Endothelial cell of umbilical vein (primary cell): Measurements from ENCODE around the gene CYGB. TPM values are rescaled to one million over a fixed set of nuclear protein-coding genes. Genes with fewer than 3 reads are reported as not detected.

Experiments
- BruUV-seq: library from RNA; stranded (reverse); fragments of 400-500 nt; replicated peaks from 2 replicates; lab custom pipeline; 2021; lab: Mats Ljungman, UMichigan
- CTCF ChIA-PET: fragments of 300-600, 350-600 bp; sonication (Branson Sonifier 250); formaldehyde crosslinking; loops from one replicate; lab custom pipeline; 2021; ENCODE audit warnings: antibody characterized with exemption, inconsistent platforms; lab: Charles Lee
- POLR2A ChIA-PET: fragments of 300-600, 350-600 bp; sonication (Branson Sonifier 250); formaldehyde crosslinking; loops from one replicate; lab custom pipeline; 2021; ENCODE audit warnings: antibody characterized with exemption, inconsistent platforms; lab: Charles Lee
- DNase-seq: peaks from one replicate; pipeline ENCODE4 v3.0.0-alpha.2; 2011; ENCODE audit warnings: low read depth, low spot score
- FAIRE-seq: peaks from 2 replicates; lab custom pipeline; 2011; peaks lifted over from hg19 to GRCh38; lab: Jason Lieb, UNC
- H2AFZ ChIP-seq: 2 replicates; pipeline ENCODE4 v1.6.0; 2012; ENCODE audit warnings: low read depth, low read length, control low read depth, inconsistent platforms
- H3K27ac ChIP-seq: 2 replicates; pipeline ENCODE4 v1.5.1; 2011; ENCODE audit warnings: low read depth, mild to moderate bottlenecking, control low read depth, low read length, moderate library complexity; ENCODE audit not compliant: insufficient read depth
- H3K27me3 ChIP-seq, 2 experiments: 2 replicates each; pipeline versions ENCODE4 v1.6.0 to v1.6.1; 2011; ENCODE audit warnings: low read length in 2 of 2, mixed read lengths in 1 of 2; ENCODE audit not compliant: control insufficient read depth in 2 of 2, insufficient read depth in 2 of 2
- H3K36me3 ChIP-seq, 2 experiments: 2 replicates in 1 of 2; 3 replicates in 1 of 2; pipeline ENCODE4 v1.5.1; 2011; ENCODE audit warnings: low read length in 2 of 2, mild to moderate bottlenecking in 1 of 2, moderate library complexity in 1 of 2; ENCODE audit not compliant: control insufficient read depth in 2 of 2, insufficient read depth in 2 of 2; ENCODE audit errors: extremely low read depth in 1 of 2
- H3K4me1 ChIP-seq: 3 replicates; pipeline ENCODE4 v1.5.1; 2011; ENCODE audit warnings: mild to moderate bottlenecking, low read length; ENCODE audit not compliant: control insufficient read depth, insufficient read depth; ENCODE audit errors: extremely low read depth
- H3K4me2 ChIP-seq: 2 replicates; pipeline ENCODE4 v1.6.1; 2011; ENCODE audit warnings: low read length, control low read depth, mixed read lengths; ENCODE audit not compliant: insufficient read depth
- H3K4me3 ChIP-seq, 3 experiments: fragments of 200-600 bp in 1 of 3; sonication (generic), shearing (Covaris generic) in 1 of 3; replicated peaks in 1 of 3; 2 replicates each; pipeline ENCODE4 v1.5.1; 2011 to 2016; ENCODE audit warnings: control low read depth in 3 of 3, low read length in 3 of 3, mild to moderate bottlenecking in 2 of 3, inconsistent platforms in 1 of 3, low read depth in 1 of 3, moderate library complexity in 1 of 3; ENCODE audit not compliant: insufficient read depth in 1 of 3
- H3K79me2 ChIP-seq: 2 replicates; pipeline ENCODE4 v1.6.0; 2012; ENCODE audit warnings: low read length, inconsistent platforms; ENCODE audit not compliant: control insufficient read depth, insufficient read depth
- H3K9ac ChIP-seq: replicated peaks from 2 replicates; pipeline ENCODE3; 2011; ENCODE audit warnings: low read length, control low read depth; ENCODE audit not compliant: insufficient read depth; ENCODE audit errors: extremely low read depth
- H3K9me1 ChIP-seq: replicated peaks from 3 replicates; pipeline ENCODE4 v1.6.0; 2011; ENCODE audit warnings: mild to moderate bottlenecking, low read length; ENCODE audit not compliant: control insufficient read depth, insufficient read depth; ENCODE audit errors: extremely low read depth
- H3K9me3 ChIP-seq: replicated peaks from 2 replicates; pipeline ENCODE4 v1.5.1; 2012; ENCODE audit warnings: low read length, inconsistent platforms; ENCODE audit not compliant: control insufficient read depth, insufficient read depth
- H4K20me1 ChIP-seq: replicated peaks from 2 replicates; pipeline ENCODE3; 2011; ENCODE audit warnings: mild to moderate bottlenecking, low read length; ENCODE audit not compliant: control insufficient read depth, insufficient read depth; ENCODE audit errors: extremely low read depth
- EZH2 ChIP-seq: IDR thresholded peaks from 2 replicates; pipeline ENCODE4 v1.6.1; 2012; ENCODE audit warnings: borderline replicate concordance, low read depth, mild to moderate bottlenecking, moderate library complexity, low read length, inconsistent platforms; ENCODE audit not compliant: severe bottlenecking
- FOS ChIP-seq: IDR thresholded peaks from 2 replicates; pipeline ENCODE4 v1.6.1; 2011; ENCODE audit warnings: mild to moderate bottlenecking, low read length, moderate library complexity, borderline replicate concordance; ENCODE audit not compliant: insufficient read depth
- GATA2 ChIP-seq: IDR thresholded peaks from 2 replicates; pipeline ENCODE4 v1.7.0; 2011; ENCODE audit warnings: low read depth, mild to moderate bottlenecking, moderate library complexity, mixed read lengths, low read length; ENCODE audit not compliant: insufficient read length, insufficient read depth
- JUN ChIP-seq: IDR thresholded peaks from 2 replicates; pipeline ENCODE4 v1.6.1; 2011; ENCODE audit warnings: borderline replicate concordance, low read depth; ENCODE audit not compliant: insufficient read length, insufficient read depth
- MYC ChIP-seq: IDR thresholded peaks from one replicate; pipeline ENCODE4 v1.6.1; 2011; ENCODE audit warnings: mild to moderate bottlenecking, low read depth, low read length
- POLR2A ChIP-seq: IDR thresholded peaks from 2 replicates; pipeline ENCODE4 v1.6.1; 2012; ENCODE audit warnings: low read depth, mild to moderate bottlenecking, control low read depth, low read length
- POLR2AphosphoS5 ChIP-seq: IDR thresholded peaks from 2 replicates; pipeline ENCODE4 v1.6.1; 2012; ENCODE audit warnings: low read depth, mild to moderate bottlenecking, control low read depth, low read length, moderate library complexity; ENCODE audit not compliant: insufficient read depth
- dilution Hi-C: fragments of 300-500 bp; cut with MboI; formaldehyde crosslinking; loops from one replicate; pipeline ENCODE4 v1.15.0; 2019; ENCODE audit warnings: low sequenced_read_pairs; ENCODE audit not compliant: extremely low pct_ligation_motif_present
- intact Hi-C: fragments of 100-400 bp; cut with micrococcal nuclease; formaldehyde crosslinking; loops from one replicate; pipeline ENCODE4 v1.10.0; 2022
- polyA plus RNA-seq, 4 experiments: library from polyadenylated mRNA; depleted of rRNA in 3 of 4; stranded (reverse) in 3 of 4; unstranded in 1 of 4; fragments of >200 nt; gene quantifications; 2 replicates each; pipeline versions ENCODE4 v1.2.1 to v1.2.3, GENCODE V29; 2011 to 2012; ENCODE audit warnings: missing spikeins in 1 of 4
- total RNA-seq: library from RNA; stranded (reverse); gene quantifications from 2 replicates; pipeline ENCODE4 v1.2.3, GENCODE V29; 2021
- TF ChIP-seq, protein P1 (sequence below), 2 donors: IDR thresholded peaks; 1 replicate in 1 of 2; 2 replicates in 1 of 2; pipeline ENCODE4 v1.5.1; 2011; ENCODE audit warnings: low read length in 2 of 2, mild to moderate bottlenecking in 2 of 2, moderate library complexity in 2 of 2, control low read depth in 1 of 2, inconsistent platforms in 1 of 2, low read depth in 1 of 2; ENCODE audit not compliant: insufficient read depth in 1 of 2; ENCODE audit errors: extremely low read depth in 1 of 2
- TF ChIP-seq, protein P2 (sequence below): IDR thresholded peaks from 2 replicates; pipeline ENCODE4 v1.6.1; 2011; ENCODE audit not compliant: insufficient read depth, insufficient read length

The CYGB gene
- total and polyA plus RNA-seq, 2 donors (not counting 3 experiments of a cell fraction or from before 2014, with no cell fraction given) = 0.22 to 0.91 TPM

DNA sequence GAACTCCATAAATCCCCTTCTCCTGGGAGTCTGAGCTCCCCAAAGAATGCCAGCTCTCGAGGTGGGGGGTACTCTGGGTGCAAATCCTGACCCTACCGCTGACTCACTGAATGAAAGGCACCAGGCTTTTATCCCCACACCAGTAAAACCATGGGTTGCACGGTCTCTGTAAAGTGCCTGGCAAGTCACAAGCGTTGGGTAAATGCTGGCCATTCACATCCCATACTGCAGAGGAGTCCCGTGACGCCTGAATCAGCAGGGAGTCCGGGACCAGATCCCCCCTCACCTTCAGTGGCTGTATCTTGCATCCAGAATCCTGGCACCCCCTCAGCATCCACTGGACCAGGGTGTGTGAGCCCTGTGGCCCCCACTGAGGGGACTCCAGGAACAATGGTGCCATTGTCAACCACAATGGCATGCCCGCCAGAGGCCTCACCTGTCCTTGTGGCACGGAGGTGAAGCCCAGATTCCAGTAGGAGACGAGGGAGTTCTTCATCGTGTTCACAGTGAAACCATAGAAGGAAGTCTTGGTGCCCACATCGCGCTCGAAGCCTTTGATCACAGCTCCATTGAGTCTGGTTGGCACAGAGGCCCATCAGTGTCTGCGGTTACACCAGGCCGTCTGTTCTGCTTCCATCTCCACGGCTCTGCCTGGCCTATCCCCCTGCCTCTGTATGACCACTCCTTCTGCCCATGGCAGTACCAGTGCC, 34.8 kb upstream of the CYGB start:
- Histone ChIP-seq H3K36me3 (no peaks in the 10 kb centered on the region), H2AFZ (no peak overlapping the region), H3K4me2 (no peak overlapping the region), H3K9ac (no peak overlapping the region), H3K79me2 (no peaks in the 10 kb centered on the region), H3K27me3 (no peaks in the 10 kb centered on the region), H4K20me1 (no peaks in the 10 kb centered on the region), H3K27ac (no peak overlapping the region), H3K4me1 (no peaks in the 10 kb centered on the region), H3K9me3 (no peaks in the 10 kb centered on the region), H3K4me3 (no peak overlapping the region), H3K9me1 (no peaks in the 10 kb centered on the region)
- DNase-seq (no peak), FAIRE-seq (no peak)
- TF ChIP-seq, protein P1, sequence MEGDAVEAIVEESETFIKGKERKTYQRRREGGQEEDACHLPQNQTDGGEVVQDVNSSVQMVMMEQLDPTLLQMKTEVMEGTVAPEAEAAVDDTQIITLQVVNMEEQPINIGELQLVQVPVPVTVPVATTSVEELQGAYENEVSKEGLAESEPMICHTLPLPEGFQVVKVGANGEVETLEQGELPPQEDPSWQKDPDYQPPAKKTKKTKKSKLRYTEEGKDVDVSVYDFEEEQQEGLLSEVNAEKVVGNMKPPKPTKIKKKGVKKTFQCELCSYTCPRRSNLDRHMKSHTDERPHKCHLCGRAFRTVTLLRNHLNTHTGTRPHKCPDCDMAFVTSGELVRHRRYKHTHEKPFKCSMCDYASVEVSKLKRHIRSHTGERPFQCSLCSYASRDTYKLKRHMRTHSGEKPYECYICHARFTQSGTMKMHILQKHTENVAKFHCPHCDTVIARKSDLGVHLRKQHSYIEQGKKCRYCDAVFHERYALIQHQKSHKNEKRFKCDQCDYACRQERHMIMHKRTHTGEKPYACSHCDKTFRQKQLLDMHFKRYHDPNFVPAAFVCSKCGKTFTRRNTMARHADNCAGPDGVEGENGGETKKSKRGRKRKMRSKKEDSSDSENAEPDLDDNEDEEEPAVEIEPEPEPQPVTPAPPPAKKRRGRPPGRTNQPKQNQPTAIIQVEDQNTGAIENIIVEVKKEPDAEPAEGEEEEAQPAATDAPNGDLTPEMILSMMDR (IDR thresholded peaks at IDR 0.05; ENCODE audit: extremely low read depth in 1 of 2, insufficient read depth in 1 of 2, low read depth in 1 of 2, low read length in 2 of 2) = no peak
- TF ChIP-seq POLR2A = no peak
- no TSS peak for BruUV-seq
- ChIA-PET POLR2A (no interaction called here), CTCF (interaction anchor here (3.3 kb wide), 1 partner anchor 52 kb away, joined by 16 read pairs; no protein-coding TSS in a partner anchor)
- intact Hi-C loops = no loop called here
- dilution Hi-C loops = no loop called here

DNA sequence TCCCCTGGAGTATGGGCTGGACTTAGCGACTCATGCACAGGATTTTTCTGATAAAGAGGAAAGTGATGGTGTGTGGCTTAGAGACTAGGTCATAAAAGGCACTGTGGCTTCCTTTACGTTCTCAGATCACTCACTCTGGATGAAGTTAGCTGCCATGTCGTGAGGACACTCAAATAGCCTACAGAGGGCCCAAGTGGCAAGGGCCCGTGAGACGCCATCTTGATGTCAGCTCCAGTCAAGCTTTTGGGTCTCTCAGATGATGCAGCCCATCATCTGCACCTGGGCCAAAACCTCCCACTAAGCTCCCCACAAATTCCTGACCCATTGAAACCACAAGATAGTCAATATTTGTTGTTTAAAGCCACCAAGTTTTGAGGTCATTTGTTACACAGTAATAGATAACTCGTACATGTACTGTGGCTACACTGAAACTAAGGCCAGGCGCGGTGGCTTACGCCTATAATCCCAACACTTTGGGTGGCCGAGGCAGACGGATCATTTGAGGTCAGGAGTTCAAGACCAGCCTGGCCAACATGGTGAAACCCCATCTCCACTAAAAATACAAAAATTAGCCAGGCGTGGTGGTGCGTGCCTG, 33.5 kb upstream of the CYGB start:
- CTCF ChIA-PET = interaction anchor here (0.8 to 3.3 kb wide), 3 partner anchors 15 to 111 kb away, joined by 4 to 16 read pairs (median 5); partner anchors contain the start of gene ST6GALNAC2

More for the DNA sequence above, 33.5 kb upstream of the CYGB start:
- no peaks in the 10 kb centered on the region for H3K79me2 ChIP-seq
- no peak overlapping the region for H3K27ac ChIP-seq
- H3K4me1 ChIP-seq = no peaks in the 10 kb centered on the region
- dilution Hi-C loops (no loop called here), intact Hi-C loops (no loop called here)
- H3K9me3 ChIP-seq = no peaks in the 10 kb centered on the region
- H3K27me3 ChIP-seq = no peaks in the 10 kb centered on the region
- H3K4me2 ChIP-seq = no peak overlapping the region
- FAIRE-seq (no peak), DNase-seq (no peak)
- H3K4me3 ChIP-seq = no peak overlapping the region
- TF ChIP-seq, protein P1 (IDR thresholded peaks at IDR 0.05; ENCODE audit: extremely low read depth in 1 of 2, insufficient read depth in 1 of 2, low read depth in 1 of 2, low read length in 2 of 2) = no peak
- TF ChIP-seq, protein P2, sequence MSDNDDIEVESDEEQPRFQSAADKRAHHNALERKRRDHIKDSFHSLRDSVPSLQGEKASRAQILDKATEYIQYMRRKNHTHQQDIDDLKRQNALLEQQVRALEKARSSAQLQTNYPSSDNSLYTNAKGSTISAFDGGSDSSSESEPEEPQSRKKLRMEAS = no peak
- no peak for TF ChIP-seq POLR2A
- TF ChIP-seq EZH2 = no peak
- TF ChIP-seq MYC = no peak
- TF ChIP-seq FOS = no peak
- no peak for TF ChIP-seq POLR2AphosphoS5
- no peak for TF ChIP-seq JUN
- no peak for TF ChIP-seq GATA2
- no peak overlapping the region for H3K9ac ChIP-seq
- POLR2A ChIA-PET = no interaction called here
- no peaks in the 10 kb centered on the region for H3K9me1 ChIP-seq
- peaks cover under 1 to 2% of the 10 kb centered on the region in 2 experiments for H3K36me3 ChIP-seq
- H2AFZ ChIP-seq = no peak overlapping the region
- BruUV-seq = no TSS peak
- no peaks in the 10 kb centered on the region for H4K20me1 ChIP-seq
